ENCODE measurements around the gene KIF2C.
"Not testable (repeated sequence)": the region's sequence is repeated elsewhere in the genome, so short reads cannot be mapped to it uniquely, and the experiment has no call there.

Gene KIF2C

GRCh38 chr1:44739307-44740178 is at the start of gene KIF2C:
TSS of gene KIF2C (plus strand) at chr1:44739837. CDS start at chr1:44739933, 96 bp downstream.
- peak; percentile 99 for DNase-seq

- peak; percentile 41 for DNase-seq
Observed at GRCh38 chr1:44693159-44693558, 46.5 kb upstream of the KIF2C start.

GRCh38 chr1:44693900-44694299 is 45.7 kb upstream of the KIF2C start:
- peak; percentile 54 for DNase-seq

- DNase-seq, result no peak
Observed at GRCh38 chr1:44694863-44695478, 44.7 kb upstream of the KIF2C start.

- no peak for DNase-seq
Observed at GRCh38 chr1:44695671-44696070, 44.0 kb upstream of the KIF2C start.

- no peak for DNase-seq
Observed at GRCh38 chr1:44696101-44696500, 43.5 kb upstream of the KIF2C start.

- DNase-seq, result peak; percentile 57
Observed at GRCh38 chr1:44696789-44697345, 42.8 kb upstream of the KIF2C start.

- DNase-seq, result peak; percentile 75
Observed at GRCh38 chr1:44698138-44698537, 41.5 kb upstream of the KIF2C start.

- not testable (repeated sequence) for DNase-seq
Observed at GRCh38 chr1:44699375-44699774, 40.3 kb upstream of the KIF2C start.

- no peak for DNase-seq
Observed at GRCh38 chr1:44700573-44700972, 39.1 kb upstream of the KIF2C start.

GRCh38 chr1:44701141-44701573 is 38.5 kb upstream of the KIF2C start:
- DNase-seq, result no peak

- DNase-seq, result no peak
Observed at GRCh38 chr1:44705470-44705869, 34.2 kb upstream of the KIF2C start.

GRCh38 chr1:44705938-44706337 is 33.7 kb upstream of the KIF2C start:
- DNase-seq, result no peak

GRCh38 chr1:44707112-44707881 is 32.3 kb upstream of the KIF2C start:
- no peak for DNase-seq

- peak; percentile 78 for DNase-seq
Observed at GRCh38 chr1:44707959-44708831, 31.4 kb upstream of the KIF2C start.

- DNase-seq, result no peak
Observed at GRCh38 chr1:44713321-44713781, 26.3 kb upstream of the KIF2C start.

- DNase-seq, result no peak
Observed at GRCh38 chr1:44714532-44714931, 25.1 kb upstream of the KIF2C start.

- DNase-seq, result peak; percentile 75
Observed at GRCh38 chr1:44714944-44715571, 24.6 kb upstream of the KIF2C start.

GRCh38 chr1:44717156-44717555 is 22.5 kb upstream of the KIF2C start:
- no peak for DNase-seq

GRCh38 chr1:44717653-44718052 is 22.0 kb upstream of the KIF2C start:
- no peak for DNase-seq

- DNase-seq, result no peak
Observed at GRCh38 chr1:44718091-44718490, 21.5 kb upstream of the KIF2C start.
